GM18511 (cell line): ENCODE measurements around the gene IMMP2L.

ENCODE experiments used
- ATAC-seq: cut with Tn5 transposase; IDR thresholded peaks from one replicate; pipeline ENCODE4 v1.9.1; 2021; ENCODE audit warnings: mild to moderate bottlenecking, moderate library complexity; ENCODE audit not compliant: unreplicated experiment

IMMP2L gene

GRCh38 chr7:110853263-110853662, 709.0 kb downstream of the IMMP2L start:
- no peak for ATAC-seq

GRCh38 chr7:110852156-110852940, 709.9 kb downstream of the IMMP2L start:
- no peak for ATAC-seq

GRCh38 chr7:110850224-110850623, 712.1 kb downstream of the IMMP2L start:
- ATAC-seq = no peak

GRCh38 chr7:110842796-110843195, 719.5 kb downstream of the IMMP2L start:
- ATAC-seq = no peak

- ATAC-seq = no peak
Observed at GRCh38 chr7:110841840-110842545, 720.3 kb downstream of the IMMP2L start.

- ATAC-seq = no peak
Observed at GRCh38 chr7:110839866-110840265, 722.4 kb downstream of the IMMP2L start.

- no peak for ATAC-seq
Observed at GRCh38 chr7:110835849-110836248, 726.4 kb downstream of the IMMP2L start.

- ATAC-seq = no peak
Observed at GRCh38 chr7:110835218-110835617, 727.1 kb downstream of the IMMP2L start.

GRCh38 chr7:110831419-110831818, 730.9 kb downstream of the IMMP2L start:
- no peak for ATAC-seq

GRCh38 chr7:110830778-110831177, 731.5 kb downstream of the IMMP2L start:
- no peak for ATAC-seq

- no peak for ATAC-seq
Observed at GRCh38 chr7:110827936-110828335, 734.4 kb downstream of the IMMP2L start.

- no peak for ATAC-seq
Observed at GRCh38 chr7:110827287-110827855, 734.9 kb downstream of the IMMP2L start.

GRCh38 chr7:110813986-110814385, 748.3 kb downstream of the IMMP2L start:
- no peak for ATAC-seq

GRCh38 chr7:110809832-110810231, 752.5 kb downstream of the IMMP2L start:
- ATAC-seq = no peak

- no peak for ATAC-seq
Observed at GRCh38 chr7:110808361-110808760, 753.9 kb downstream of the IMMP2L start.

- no peak for ATAC-seq
Observed at GRCh38 chr7:110804501-110804900, 757.8 kb downstream of the IMMP2L start.

GRCh38 chr7:110803602-110804143, 758.6 kb downstream of the IMMP2L start:
- no peak for ATAC-seq

GRCh38 chr7:110801502-110801901, 760.8 kb downstream of the IMMP2L start:
- peak; percentile 79 for ATAC-seq

GRCh38 chr7:110800984-110801383, 761.3 kb downstream of the IMMP2L start:
- ATAC-seq = peak; percentile 34

- ATAC-seq = no peak
Observed at GRCh38 chr7:110797656-110798055, 764.6 kb downstream of the IMMP2L start.

GRCh38 chr7:110790992-110791391, 771.3 kb downstream of the IMMP2L start:
- no peak for ATAC-seq
